Endothelial cell of umbilical vein (primary cell): Measurements from ENCODE around the gene FLT1. TPM values are rescaled to one million over a fixed set of nuclear protein-coding genes. Genes with fewer than 3 reads are reported as not detected.

Experiments
- BruUV-seq: library from RNA; stranded (reverse); fragments of 400-500 nt; replicated peaks from 2 replicates; lab custom pipeline; 2021; lab: Mats Ljungman, UMichigan
- CTCF ChIA-PET: fragments of 300-600, 350-600 bp; sonication (Branson Sonifier 250); formaldehyde crosslinking; loops from one replicate; lab custom pipeline; 2021; ENCODE audit warnings: antibody characterized with exemption, inconsistent platforms; lab: Charles Lee
- POLR2A ChIA-PET: fragments of 300-600, 350-600 bp; sonication (Branson Sonifier 250); formaldehyde crosslinking; loops from one replicate; lab custom pipeline; 2021; ENCODE audit warnings: antibody characterized with exemption, inconsistent platforms; lab: Charles Lee
- DNase-seq: peaks from one replicate; pipeline ENCODE4 v3.0.0-alpha.2; 2011; ENCODE audit warnings: low read depth, low spot score
- FAIRE-seq: peaks from 2 replicates; lab custom pipeline; 2011; peaks lifted over from hg19 to GRCh38; lab: Jason Lieb, UNC
- H2AFZ ChIP-seq: 2 replicates; pipeline ENCODE4 v1.6.0; 2012; ENCODE audit warnings: low read depth, low read length, control low read depth, inconsistent platforms
- H3K27ac ChIP-seq: 2 replicates; pipeline ENCODE4 v1.5.1; 2011; ENCODE audit warnings: low read depth, mild to moderate bottlenecking, control low read depth, low read length, moderate library complexity; ENCODE audit not compliant: insufficient read depth
- H3K27me3 ChIP-seq, 2 experiments: 2 replicates each; pipeline versions ENCODE4 v1.6.0 to v1.6.1; 2011; ENCODE audit warnings: low read length in 2 of 2, mixed read lengths in 1 of 2; ENCODE audit not compliant: control insufficient read depth in 2 of 2, insufficient read depth in 2 of 2
- H3K36me3 ChIP-seq, 2 experiments: 2 replicates in 1 of 2; 3 replicates in 1 of 2; pipeline ENCODE4 v1.5.1; 2011; ENCODE audit warnings: low read length in 2 of 2, mild to moderate bottlenecking in 1 of 2, moderate library complexity in 1 of 2; ENCODE audit not compliant: control insufficient read depth in 2 of 2, insufficient read depth in 2 of 2; ENCODE audit errors: extremely low read depth in 1 of 2
- H3K4me1 ChIP-seq: 3 replicates; pipeline ENCODE4 v1.5.1; 2011; ENCODE audit warnings: mild to moderate bottlenecking, low read length; ENCODE audit not compliant: control insufficient read depth, insufficient read depth; ENCODE audit errors: extremely low read depth
- H3K4me2 ChIP-seq: 2 replicates; pipeline ENCODE4 v1.6.1; 2011; ENCODE audit warnings: low read length, control low read depth, mixed read lengths; ENCODE audit not compliant: insufficient read depth
- H3K4me3 ChIP-seq, 3 experiments: fragments of 200-600 bp in 1 of 3; sonication (generic), shearing (Covaris generic) in 1 of 3; replicated peaks in 1 of 3; 2 replicates each; pipeline ENCODE4 v1.5.1; 2011 to 2016; ENCODE audit warnings: control low read depth in 3 of 3, low read length in 3 of 3, mild to moderate bottlenecking in 2 of 3, inconsistent platforms in 1 of 3, low read depth in 1 of 3, moderate library complexity in 1 of 3; ENCODE audit not compliant: insufficient read depth in 1 of 3
- H3K79me2 ChIP-seq: 2 replicates; pipeline ENCODE4 v1.6.0; 2012; ENCODE audit warnings: low read length, inconsistent platforms; ENCODE audit not compliant: control insufficient read depth, insufficient read depth
- H3K9ac ChIP-seq: replicated peaks from 2 replicates; pipeline ENCODE3; 2011; ENCODE audit warnings: low read length, control low read depth; ENCODE audit not compliant: insufficient read depth; ENCODE audit errors: extremely low read depth
- H3K9me1 ChIP-seq: replicated peaks from 3 replicates; pipeline ENCODE4 v1.6.0; 2011; ENCODE audit warnings: mild to moderate bottlenecking, low read length; ENCODE audit not compliant: control insufficient read depth, insufficient read depth; ENCODE audit errors: extremely low read depth
- H3K9me3 ChIP-seq: replicated peaks from 2 replicates; pipeline ENCODE4 v1.5.1; 2012; ENCODE audit warnings: low read length, inconsistent platforms; ENCODE audit not compliant: control insufficient read depth, insufficient read depth
- H4K20me1 ChIP-seq: replicated peaks from 2 replicates; pipeline ENCODE3; 2011; ENCODE audit warnings: mild to moderate bottlenecking, low read length; ENCODE audit not compliant: control insufficient read depth, insufficient read depth; ENCODE audit errors: extremely low read depth
- EZH2 ChIP-seq: IDR thresholded peaks from 2 replicates; pipeline ENCODE4 v1.6.1; 2012; ENCODE audit warnings: borderline replicate concordance, low read depth, mild to moderate bottlenecking, moderate library complexity, low read length, inconsistent platforms; ENCODE audit not compliant: severe bottlenecking
- FOS ChIP-seq: IDR thresholded peaks from 2 replicates; pipeline ENCODE4 v1.6.1; 2011; ENCODE audit warnings: mild to moderate bottlenecking, low read length, moderate library complexity, borderline replicate concordance; ENCODE audit not compliant: insufficient read depth
- GATA2 ChIP-seq: IDR thresholded peaks from 2 replicates; pipeline ENCODE4 v1.7.0; 2011; ENCODE audit warnings: low read depth, mild to moderate bottlenecking, moderate library complexity, mixed read lengths, low read length; ENCODE audit not compliant: insufficient read length, insufficient read depth
- JUN ChIP-seq: IDR thresholded peaks from 2 replicates; pipeline ENCODE4 v1.6.1; 2011; ENCODE audit warnings: borderline replicate concordance, low read depth; ENCODE audit not compliant: insufficient read length, insufficient read depth
- MYC ChIP-seq: IDR thresholded peaks from one replicate; pipeline ENCODE4 v1.6.1; 2011; ENCODE audit warnings: mild to moderate bottlenecking, low read depth, low read length
- POLR2A ChIP-seq: IDR thresholded peaks from 2 replicates; pipeline ENCODE4 v1.6.1; 2012; ENCODE audit warnings: low read depth, mild to moderate bottlenecking, control low read depth, low read length
- POLR2AphosphoS5 ChIP-seq: IDR thresholded peaks from 2 replicates; pipeline ENCODE4 v1.6.1; 2012; ENCODE audit warnings: low read depth, mild to moderate bottlenecking, control low read depth, low read length, moderate library complexity; ENCODE audit not compliant: insufficient read depth
- dilution Hi-C: fragments of 300-500 bp; cut with MboI; formaldehyde crosslinking; loops from one replicate; pipeline ENCODE4 v1.15.0; 2019; ENCODE audit warnings: low sequenced_read_pairs; ENCODE audit not compliant: extremely low pct_ligation_motif_present
- intact Hi-C: fragments of 100-400 bp; cut with micrococcal nuclease; formaldehyde crosslinking; loops from one replicate; pipeline ENCODE4 v1.10.0; 2022
- polyA plus RNA-seq, 4 experiments: library from polyadenylated mRNA; depleted of rRNA in 3 of 4; stranded (reverse) in 3 of 4; unstranded in 1 of 4; fragments of >200 nt; gene quantifications; 2 replicates each; pipeline versions ENCODE4 v1.2.1 to v1.2.3, GENCODE V29; 2011 to 2012; ENCODE audit warnings: missing spikeins in 1 of 4
- total RNA-seq: library from RNA; stranded (reverse); gene quantifications from 2 replicates; pipeline ENCODE4 v1.2.3, GENCODE V29; 2021
- TF ChIP-seq, protein P1 (sequence below): IDR thresholded peaks from 2 replicates; pipeline ENCODE4 v1.6.1; 2011; ENCODE audit not compliant: insufficient read depth, insufficient read length
- TF ChIP-seq, protein P2 (sequence below), 2 donors: IDR thresholded peaks; 1 replicate in 1 of 2; 2 replicates in 1 of 2; pipeline ENCODE4 v1.5.1; 2011; ENCODE audit warnings: low read length in 2 of 2, mild to moderate bottlenecking in 2 of 2, moderate library complexity in 2 of 2, control low read depth in 1 of 2, inconsistent platforms in 1 of 2, low read depth in 1 of 2; ENCODE audit not compliant: insufficient read depth in 1 of 2; ENCODE audit errors: extremely low read depth in 1 of 2

FLT1 gene
- total and polyA plus RNA-seq, 2 donors (not counting 3 experiments of a cell fraction or from before 2014, with no cell fraction given) = 16.0 to 104 TPM

DNA sequence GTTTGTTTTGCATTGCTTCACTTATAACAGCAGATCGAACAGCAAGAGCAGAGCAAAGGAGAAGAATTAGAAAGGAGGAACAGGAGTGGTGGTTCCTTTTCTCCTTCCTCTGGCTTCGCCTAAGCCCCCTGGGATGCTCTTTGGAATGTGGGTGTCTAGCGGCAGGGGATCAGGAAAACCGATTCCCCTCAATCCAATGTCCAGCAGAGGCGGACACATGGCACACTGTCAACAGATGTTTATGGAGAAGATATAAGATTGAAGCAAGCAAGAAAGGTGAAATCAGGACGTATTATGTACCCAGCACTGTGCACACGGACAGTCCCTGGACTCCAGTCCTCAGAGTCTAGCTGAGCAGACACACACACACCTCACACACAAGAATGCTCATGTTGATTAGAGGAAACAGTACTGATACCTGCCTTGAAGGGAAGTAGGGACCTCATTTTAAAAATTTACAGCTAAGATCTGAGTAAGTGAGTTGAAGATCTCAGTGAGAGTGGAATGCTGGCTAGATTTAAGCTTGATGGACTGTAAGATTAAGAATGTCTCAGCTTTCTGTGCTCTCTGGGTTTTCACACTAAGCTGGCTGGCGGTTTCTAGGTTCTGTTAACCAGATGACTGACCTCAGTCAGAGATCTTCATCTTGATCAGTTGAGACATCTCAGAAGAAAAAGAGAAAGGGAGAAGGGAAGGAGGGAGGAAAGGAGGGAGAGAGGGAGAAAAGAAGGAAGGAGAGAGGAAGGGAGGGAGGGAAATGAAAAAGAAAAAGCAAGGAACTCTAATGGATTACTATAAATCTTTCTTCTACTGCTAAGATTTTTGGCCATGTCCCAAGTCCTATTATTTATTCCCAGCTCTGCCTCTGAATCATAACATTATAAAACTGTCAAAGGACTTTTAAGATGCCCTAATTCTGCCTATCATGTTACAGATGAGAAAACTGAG, 44.8 kb downstream of the FLT1 start:
- ChIA-PET POLR2A (interaction anchor here (1.5 kb wide), 1 partner anchor 42 kb away, joined by 4 read pairs; no protein-coding TSS in a partner anchor), CTCF (interaction anchor here (0.5 to 2.5 kb wide), 10 partner anchors 13 to 187 kb away, joined by 3 to 12 read pairs (median 4); no protein-coding TSS in a partner anchor)
- no peaks in the 10 kb centered on the region for H3K9me1 ChIP-seq
- no peak overlapping the region for H3K4me2 ChIP-seq
- H3K4me1 ChIP-seq = peaks cover 28% of the 10 kb centered on the region
- H3K27me3 ChIP-seq = no peaks in the 10 kb centered on the region
- no peak overlapping the region for H3K4me3 ChIP-seq
- H3K9ac ChIP-seq = no peak overlapping the region
- no peak overlapping the region for H2AFZ ChIP-seq
- FAIRE-seq (no peak), DNase-seq (peak; percentile 77)
- H3K36me3 ChIP-seq = peaks cover 0 to 3% of the 10 kb centered on the region in 2 experiments
- no TSS peak for BruUV-seq
- intact Hi-C loops = no loop called here
- no peaks in the 10 kb centered on the region for H4K20me1 ChIP-seq
- H3K27ac ChIP-seq = peak overlapping the region; percentile 58
- dilution Hi-C loops = no loop called here
- H3K9me3 ChIP-seq = no peaks in the 10 kb centered on the region
- TF ChIP-seq, protein P1, sequence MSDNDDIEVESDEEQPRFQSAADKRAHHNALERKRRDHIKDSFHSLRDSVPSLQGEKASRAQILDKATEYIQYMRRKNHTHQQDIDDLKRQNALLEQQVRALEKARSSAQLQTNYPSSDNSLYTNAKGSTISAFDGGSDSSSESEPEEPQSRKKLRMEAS = no peak
- TF ChIP-seq, protein P2, sequence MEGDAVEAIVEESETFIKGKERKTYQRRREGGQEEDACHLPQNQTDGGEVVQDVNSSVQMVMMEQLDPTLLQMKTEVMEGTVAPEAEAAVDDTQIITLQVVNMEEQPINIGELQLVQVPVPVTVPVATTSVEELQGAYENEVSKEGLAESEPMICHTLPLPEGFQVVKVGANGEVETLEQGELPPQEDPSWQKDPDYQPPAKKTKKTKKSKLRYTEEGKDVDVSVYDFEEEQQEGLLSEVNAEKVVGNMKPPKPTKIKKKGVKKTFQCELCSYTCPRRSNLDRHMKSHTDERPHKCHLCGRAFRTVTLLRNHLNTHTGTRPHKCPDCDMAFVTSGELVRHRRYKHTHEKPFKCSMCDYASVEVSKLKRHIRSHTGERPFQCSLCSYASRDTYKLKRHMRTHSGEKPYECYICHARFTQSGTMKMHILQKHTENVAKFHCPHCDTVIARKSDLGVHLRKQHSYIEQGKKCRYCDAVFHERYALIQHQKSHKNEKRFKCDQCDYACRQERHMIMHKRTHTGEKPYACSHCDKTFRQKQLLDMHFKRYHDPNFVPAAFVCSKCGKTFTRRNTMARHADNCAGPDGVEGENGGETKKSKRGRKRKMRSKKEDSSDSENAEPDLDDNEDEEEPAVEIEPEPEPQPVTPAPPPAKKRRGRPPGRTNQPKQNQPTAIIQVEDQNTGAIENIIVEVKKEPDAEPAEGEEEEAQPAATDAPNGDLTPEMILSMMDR (IDR thresholded peaks at IDR 0.05; ENCODE audit: extremely low read depth in 1 of 2, insufficient read depth in 1 of 2, low read depth in 1 of 2, low read length in 2 of 2) = no peak
- TF ChIP-seq GATA2 (no peak), MYC (no peak), JUN (no peak), FOS (no peak), EZH2 (no peak), POLR2AphosphoS5 (no peak), POLR2A (no peak)
- peaks cover 21% of the 10 kb centered on the region for H3K79me2 ChIP-seq
